Left lung (tissue), 10 donors: ENCODE results near the gene MYBPH. TPM values are rescaled to one million over a fixed set of nuclear protein-coding genes. Genes with fewer than 3 reads are reported as not detected.

Experiments
- ATAC-seq: fragments of 200-7000 bp; cut with Tn5 transposase; one replicate; pipeline ENCODE4 v1.9.1; 2020; ENCODE audit warnings: moderate library complexity
- DNase-seq, 4 donors: peaks; one replicate each; pipeline ENCODE4 v3.0.0-alpha.2; 2013 to 2020
- H3K27ac ChIP-seq, 2 donors: fragments of 200-600 bp; sonication (generic) in 1 of 2; one replicate each; pipeline versions ENCODE4 v1.5.0 to v1.8.0; 2020 to 2021
- H3K27me3 ChIP-seq, 2 donors: fragments of 200-600 bp; sonication (generic) in 1 of 2; one replicate each; pipeline versions ENCODE4 v1.5.0 to v1.8.0; 2020 to 2021
- H3K36me3 ChIP-seq, 2 donors: fragments of 200-600 bp; sonication (generic) in 1 of 2; one replicate each; pipeline versions ENCODE4 v1.5.0 to v1.8.0; 2020 to 2021
- H3K4me1 ChIP-seq, 2 donors: fragments of 200-600 bp; one replicate each; pipeline ENCODE4 v1.8.0; 2021
- H3K4me3 ChIP-seq, 2 donors: fragments of 200-600 bp; sonication (generic) in 1 of 2; one replicate each; pipeline versions ENCODE4 v1.5.0 to v1.8.0; 2020 to 2021; ENCODE audit warnings: mild to moderate bottlenecking in 1 of 2
- H3K9me3 ChIP-seq, 2 donors: fragments of 200-600 bp; sonication (generic) in 1 of 2; one replicate each; pipeline versions ENCODE4 v1.5.0 to v1.8.0; 2020 to 2021
- CTCF ChIP-seq, 2 donors: fragments of 200-600 bp; sonication (generic) in 1 of 2; IDR thresholded peaks; one replicate each; pipeline versions ENCODE4 v1.5.0 to v1.8.0; 2021; ENCODE audit warnings: antibody characterized with exemption in 2 of 2
- intact Hi-C, 2 donors: fragments of 100-400 bp; cut with DNase I; formaldehyde crosslinking; loops; one replicate each; pipeline versions ENCODE4 v1.11.2 to v1.14.2; 2022
- polyA plus RNA-seq, 6 donors: library from polyadenylated mRNA; unstranded; fragments of 120-200 nt; gene quantifications; one replicate each; pipeline ENCODE4 v1.2.1, GENCODE V29; 2013; ENCODE audit not compliant: insufficient read length in 6 of 6
- total RNA-seq, 2 donors: library from RNA; stranded (reverse); fragmentation: NEBNext Ultra II Directional; extraction: Animal tissue kit (Norgen Biotek cat#: 25700); gene quantifications; one replicate each; pipeline ENCODE4 v1.2.1, GENCODE V29; 2021
- donor health status: DM: no; HTN: yes; CAD: no.
- donor health status: DM: no; HTN: no; CAD: no.

MYBPH gene
- total and polyA plus RNA-seq, 8 donors: 0.07 to 1.3 (median 0.34) TPM; not detected in 4

DNA sequence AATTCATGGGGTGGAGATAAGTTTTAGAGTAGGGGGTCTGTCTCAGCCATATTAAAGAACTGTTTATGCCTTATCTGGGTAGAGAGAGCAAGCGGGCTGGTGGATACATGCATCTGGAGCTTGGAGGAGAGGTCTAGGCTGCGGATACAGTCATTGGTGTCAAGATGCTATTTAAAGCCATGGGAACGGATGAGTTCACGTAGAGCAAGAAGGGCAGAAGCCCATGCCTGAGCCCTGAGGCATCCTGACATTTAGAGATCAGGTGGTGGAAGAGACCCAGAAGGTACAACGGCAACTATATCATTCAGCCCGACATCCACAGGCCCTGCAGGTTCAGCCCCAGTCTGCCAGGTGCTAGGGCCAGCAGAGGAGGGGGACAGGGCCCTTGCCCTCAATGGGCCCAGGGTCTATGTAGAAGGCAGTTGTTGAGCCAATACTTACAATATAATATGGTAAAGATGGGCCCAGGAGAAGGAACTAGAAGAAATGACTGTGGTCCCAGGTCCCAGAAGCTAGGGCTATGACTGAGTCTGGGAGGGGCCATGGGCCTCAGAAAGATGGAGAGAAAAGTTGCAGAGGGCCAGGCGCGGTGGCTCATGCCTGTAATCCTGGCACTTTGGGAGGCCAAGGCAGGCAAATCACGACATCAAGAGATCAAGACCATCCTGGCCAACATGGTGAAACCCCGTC, 26.0 kb upstream of the MYBPH start:
- TF ChIP-seq CTCF (IDR thresholded peaks at IDR 0.05): no peak
- Histone ChIP-seq H3K4me3 (no peak overlapping the region), H3K9me3 (no peaks in the 10 kb centered on the region), H3K36me3 (no peaks in the 10 kb centered on the region), H3K27me3 (no peaks in the 10 kb centered on the region), H3K27ac (peak overlapping the region; percentile 61 to 68), H3K4me1 (peaks cover 9 to 48% of the 10 kb centered on the region in 2 donors)
- no peak for ATAC-seq
- intact Hi-C loops: no loop called here
- no peak for DNase-seq

DNA sequence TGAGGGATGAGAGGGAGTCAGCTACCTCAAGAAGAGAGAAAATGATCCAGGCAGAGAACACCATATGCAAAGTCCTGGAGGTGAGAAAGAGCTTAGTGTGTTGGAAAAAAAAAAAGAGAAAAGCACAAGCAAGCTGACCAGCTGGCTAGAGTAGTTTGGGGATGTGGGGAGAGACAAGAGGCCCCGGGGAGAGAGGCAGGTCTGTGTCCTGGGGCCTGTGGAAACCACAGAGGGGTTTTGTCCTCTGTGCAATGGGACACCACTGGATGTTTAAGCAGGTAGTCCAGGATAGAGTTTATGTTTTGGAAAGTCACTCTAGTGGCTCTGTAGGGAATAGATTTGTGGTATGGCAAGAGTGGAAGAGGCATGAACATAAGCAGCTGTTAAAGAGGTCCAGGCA, 25.3 kb upstream of the MYBPH start:
- Histone ChIP-seq H3K4me3 (no peak overlapping the region), H3K36me3 (no peaks in the 10 kb centered on the region), H3K27ac (peak overlapping the region; percentile 51 to 68), H3K27me3 (no peaks in the 10 kb centered on the region), H3K4me1 (peaks cover 9 to 48% of the 10 kb centered on the region in 2 donors), H3K9me3 (no peaks in the 10 kb centered on the region)
- DNase-seq: no peak
- no peak for ATAC-seq
- intact Hi-C loops: no loop called here
- no peak for TF ChIP-seq CTCF (IDR thresholded peaks at IDR 0.05)

DNA sequence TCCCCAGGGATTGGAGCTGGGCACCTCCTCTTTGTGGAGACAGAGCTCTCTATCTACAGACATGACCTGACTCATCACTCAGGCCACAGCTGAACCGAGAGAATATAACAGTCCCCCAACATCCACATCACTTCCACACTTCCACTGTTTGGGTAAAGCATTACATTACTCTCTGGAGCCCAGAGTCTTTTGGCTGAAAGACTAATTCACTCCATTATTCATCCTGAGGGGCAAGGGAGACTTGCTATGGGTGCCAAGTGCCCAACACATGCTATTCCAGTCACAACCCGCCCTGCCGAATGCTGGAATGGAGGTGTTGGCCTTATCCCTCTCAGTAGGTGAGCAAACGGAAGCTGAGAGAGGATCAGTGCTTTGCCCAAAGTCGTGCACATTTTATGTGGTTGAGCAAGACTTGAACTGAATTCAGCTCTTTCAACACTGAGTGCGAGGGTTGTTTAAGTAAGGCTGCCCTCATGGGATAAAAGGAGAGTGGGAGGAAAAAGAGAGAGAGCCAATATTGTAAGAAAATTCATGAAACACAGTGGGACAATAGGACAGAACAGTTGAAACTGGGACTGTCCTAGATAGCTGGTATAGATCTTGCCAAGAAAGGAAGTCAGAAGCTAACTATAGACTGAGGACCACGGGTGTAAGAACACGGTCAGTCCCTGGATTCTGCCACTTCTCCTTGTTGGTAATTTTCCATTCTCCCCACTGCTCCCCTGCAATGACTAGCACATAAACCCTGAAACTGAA, 24.4 kb upstream of the MYBPH start:
- Histone ChIP-seq H3K27ac (peak overlapping the region; percentile 51 to 68), H3K9me3 (no peaks in the 10 kb centered on the region), H3K36me3 (no peaks in the 10 kb centered on the region), H3K27me3 (no peaks in the 10 kb centered on the region), H3K4me3 (no peak overlapping the region), H3K4me1 (peaks cover 9 to 48% of the 10 kb centered on the region in 2 donors)
- intact Hi-C loops: no loop called here
- peak; percentile 65 for ATAC-seq
- peak in 2 of 4 donors; percentile 55 to 71 for DNase-seq
- TF ChIP-seq CTCF (IDR thresholded peaks at IDR 0.05): no peak

DNA sequence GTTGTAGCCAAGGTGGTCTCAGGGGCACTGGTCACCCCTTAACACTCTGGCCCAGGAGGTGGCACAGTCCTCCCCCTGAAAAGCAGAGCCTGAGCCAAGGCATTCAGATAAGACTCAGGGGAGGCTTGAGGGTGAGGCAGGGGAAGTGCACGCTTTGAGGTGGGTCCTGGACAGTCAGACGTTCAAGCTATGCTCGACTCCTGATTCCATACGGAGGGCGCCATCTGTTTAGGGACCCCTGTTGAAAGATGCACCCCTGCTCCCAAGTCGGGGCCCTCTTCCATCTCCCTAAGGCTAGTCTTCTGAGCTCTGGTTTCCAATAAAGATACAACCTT, 23.8 kb upstream of the MYBPH start:
- intact Hi-C loops: no loop called here
- Histone ChIP-seq H3K27ac (peak overlapping the region; percentile 51 to 68), H3K4me3 (no peak overlapping the region), H3K36me3 (no peaks in the 10 kb centered on the region), H3K27me3 (no peaks in the 10 kb centered on the region), H3K4me1 (peaks cover 9 to 48% of the 10 kb centered on the region in 2 donors), H3K9me3 (no peaks in the 10 kb centered on the region)
- ATAC-seq (no peak), DNase-seq (no peak)
- no peak for TF ChIP-seq CTCF (IDR thresholded peaks at IDR 0.05)

DNA sequence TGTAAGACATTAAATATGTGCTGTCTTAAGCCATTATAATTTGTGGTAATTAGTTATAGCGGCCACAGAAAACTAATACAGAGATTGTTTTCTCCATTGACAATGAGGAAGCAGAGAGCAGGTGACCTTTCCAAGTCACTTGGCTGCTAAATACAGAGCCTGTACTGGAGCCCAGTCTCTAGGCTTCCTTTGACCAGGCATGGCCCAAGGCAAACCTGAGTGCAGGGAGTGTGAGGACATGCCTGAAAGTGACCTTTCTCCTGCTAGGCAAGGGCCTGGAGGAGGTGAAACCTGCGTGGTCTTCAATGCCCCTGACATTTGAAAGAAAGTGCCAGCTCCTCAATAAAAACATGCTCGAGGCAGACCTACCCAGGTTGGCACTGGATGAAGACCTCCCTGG, 23.4 kb upstream of the MYBPH start:
- Histone ChIP-seq H3K36me3 (no peaks in the 10 kb centered on the region), H3K4me3 (no peak overlapping the region), H3K27ac (peak overlapping the region; percentile 51 to 68), H3K27me3 (no peaks in the 10 kb centered on the region), H3K4me1 (peaks cover 9 to 48% of the 10 kb centered on the region in 2 donors), H3K9me3 (no peaks in the 10 kb centered on the region)
- no peak for ATAC-seq
- DNase-seq: no peak
- TF ChIP-seq CTCF (IDR thresholded peaks at IDR 0.05): no peak
- intact Hi-C loops: no loop called here
